GM12878 (cell line): ENCODE data around the gene RAB6D. TPM values are rescaled to one million over a fixed set of nuclear protein-coding genes. Genes with fewer than 3 reads are reported as not detected.
"Not testable (repeated sequence)": the region's sequence is repeated elsewhere in the genome, so short reads cannot be mapped to it uniquely, and the experiment has no call there.

Source experiments
- ATAC-seq: fragments of 200-7000 bp; cut with Tn5 transposase; 3 replicates; pipeline ENCODE4 v1.9.1; 2020; ENCODE audit warnings: mild to moderate bottlenecking, moderate library complexity
- BruUV-seq: library from RNA; stranded (reverse); fragments of 400-500 nt; replicated peaks from 2 replicates; lab custom pipeline; 2021; lab: Mats Ljungman, UMichigan
- CTCF ChIA-PET: fragments of 300-600 bp; sonication (Branson Sonifier 250); formaldehyde crosslinking; extraction: SDS; loops from one replicate; lab custom pipeline; 2021; ENCODE audit warnings: inconsistent platforms; lab: Yijun Ruan, JAX
- POLR2A ChIA-PET: fragments of 350-600 bp; formaldehyde crosslinking; extraction: SDS; loops from one replicate; lab custom pipeline; 2021; ENCODE audit warnings: inconsistent platforms; lab: Charles Lee
- RAD21 ChIA-PET: fragments of 300-600 bp; sonication (Branson Sonifier 250); formaldehyde crosslinking; loops from one replicate; lab custom pipeline; 2023; ENCODE audit warnings: antibody characterized with exemption; ENCODE audit not compliant: unreplicated experiment; lab: Charles Lee
- SMC1A ChIA-PET: fragments of 300-600 bp; sonication (Branson Sonifier 250); formaldehyde crosslinking; loops from one replicate; lab custom pipeline; 2023; ENCODE audit not compliant: unreplicated experiment, uncharacterized antibody; lab: Charles Lee
- DNase-seq: peaks from one replicate; pipeline ENCODE4 v3.0.0-alpha.2; 2011; ENCODE audit warnings: low read depth, low spot score
- FAIRE-seq: peaks from 3 replicates; lab custom pipeline; 2011; peaks lifted over from hg19 to GRCh38; lab: Jason Lieb, UNC
- H2AFZ ChIP-seq: 2 replicates; pipeline ENCODE4 v1.6.0; 2011; ENCODE audit warnings: low read depth, low read length, control low read depth; ENCODE audit not compliant: control insufficient read depth
- H3K27ac ChIP-seq: 2 replicates; pipeline ENCODE4 v1.5.1; 2011; ENCODE audit warnings: control low read depth; ENCODE audit not compliant: control insufficient read depth, insufficient read depth
- H3K27me3 ChIP-seq, 2 experiments: replicated peaks in 1 of 2; 2 replicates each; pipeline versions ENCODE4 v1.6.0 to v1.6.1; 2011; ENCODE audit warnings: low read length in 1 of 2; ENCODE audit not compliant: control insufficient read depth in 2 of 2, insufficient read depth in 2 of 2
- H3K36me3 ChIP-seq, 2 experiments: 2 replicates each; pipeline ENCODE4 v1.5.1; 2011; ENCODE audit warnings: low read length in 1 of 2; ENCODE audit not compliant: control insufficient read depth in 2 of 2, insufficient read depth in 2 of 2
- H3K4me1 ChIP-seq: 2 replicates; pipeline ENCODE4 v1.6.1; 2011; ENCODE audit warnings: mild to moderate bottlenecking, low read length, moderate library complexity, mixed read lengths; ENCODE audit not compliant: control insufficient read depth, insufficient read depth
- H3K4me2 ChIP-seq: 2 replicates; pipeline ENCODE4 v1.6.0; 2011; ENCODE audit warnings: control low read depth; ENCODE audit not compliant: control insufficient read depth, insufficient read depth
- H3K4me3 ChIP-seq: fragments of 200-600 bp; sonication (generic); 2 replicates; pipeline ENCODE4 v1.5.1; 2016
- H3K79me2 ChIP-seq: 2 replicates; pipeline ENCODE4 v1.6.0; 2011; ENCODE audit warnings: low read length; ENCODE audit not compliant: control insufficient read depth, insufficient read depth
- H3K9ac ChIP-seq: 2 replicates; pipeline ENCODE4 v1.8.0; 2011; ENCODE audit warnings: low read length, control low read depth, mixed read lengths; ENCODE audit not compliant: control insufficient read depth, insufficient read depth
- H3K9me3 ChIP-seq: replicated peaks from 3 replicates; pipeline ENCODE4 v1.5.1; 2011; ENCODE audit warnings: mild to moderate bottlenecking, low read length; ENCODE audit not compliant: control insufficient read depth, insufficient read depth
- H4K20me1 ChIP-seq: 2 replicates; pipeline ENCODE4 v1.6.0; 2011; ENCODE audit not compliant: control insufficient read depth, insufficient read depth
- WGBS: methylation state at CpG from one replicate; pipeline ENCODE4 v1.1.6; 2016; ENCODE audit warnings: low lambda C conversion rate; ENCODE audit not compliant: insufficient replicate concordance, insufficient coverage; ENCODE audit errors: missing lambda C conversion rate; 5-methylcytosine and 5-hydroxymethylcytosine counted together
- in situ Hi-C: fragments of 300-500 bp; cut with MboI; formaldehyde crosslinking; loops from 9 replicates; pipeline ENCODE4 v1.14.3; 2018; ENCODE audit warnings: mixed read lengths
- intact Hi-C: fragments of 100-400 bp; cut with micrococcal nuclease; formaldehyde crosslinking; loops from one replicate; pipeline ENCODE4 v1.14.2; 2022; ENCODE audit not compliant: unreplicated experiment
- polyA plus RNA-seq, 11 experiments: library from polyadenylated mRNA; depleted of rRNA in 4 of 11; unstranded in 6 of 11; stranded (reverse) in 5 of 11; fragments of >200 nt; fragmentation: Nextera tagmentation in 4 of 11; fragmentation: Illumina TruSeq in 1 of 11; extraction: Ambion mirVana in 4 of 11; extraction: Trizol in 1 of 11; gene quantifications; 1 replicate in 1 of 11; 2 replicates in 10 of 11; pipeline versions ENCODE4 v1.2.1 to v1.2.3, GENCODE V29; 2011 to 2016; ENCODE audit warnings: inconsistent platforms in 2 of 11, missing spikeins in 2 of 11, low read depth in 1 of 11
- total RNA-seq, 4 experiments: library from RNA; depleted of rRNA in 3 of 4; stranded (reverse); fragments of >200 nt in 3 of 4; fragmentation: Illumina TruSeq in 1 of 4; extraction: Trizol in 1 of 4; gene quantifications; 2 replicates each; pipeline versions ENCODE4 v1.2.1 to v1.2.3, GENCODE V29; 2013 to 2021
- TF ChIP-seq, protein P1 (sequence below), 3 experiments: IDR thresholded peaks in 2 of 3; conservative IDR thresholded peaks in 1 of 3; 2 replicates each; pipeline ENCODE4 v1.5.1; 2011; ENCODE audit warnings: low read depth in 3 of 3, low read length in 3 of 3, mild to moderate bottlenecking in 3 of 3, control low read depth in 2 of 3, moderate library complexity in 2 of 3, inconsistent platforms in 1 of 3, mixed read lengths in 1 of 3; ENCODE audit not compliant: control insufficient read depth in 2 of 3, insufficient read depth in 1 of 3; ENCODE audit errors: extremely low read depth in 1 of 3

RAB6D gene
- total and polyA plus RNA-seq, 10 of the 15 experiments (the other 5 are each of a cell fraction or from before 2014, with no cell fraction given) = 0.03 to 0.11 (median 0.05) TPM; not detected in 6

DNA sequence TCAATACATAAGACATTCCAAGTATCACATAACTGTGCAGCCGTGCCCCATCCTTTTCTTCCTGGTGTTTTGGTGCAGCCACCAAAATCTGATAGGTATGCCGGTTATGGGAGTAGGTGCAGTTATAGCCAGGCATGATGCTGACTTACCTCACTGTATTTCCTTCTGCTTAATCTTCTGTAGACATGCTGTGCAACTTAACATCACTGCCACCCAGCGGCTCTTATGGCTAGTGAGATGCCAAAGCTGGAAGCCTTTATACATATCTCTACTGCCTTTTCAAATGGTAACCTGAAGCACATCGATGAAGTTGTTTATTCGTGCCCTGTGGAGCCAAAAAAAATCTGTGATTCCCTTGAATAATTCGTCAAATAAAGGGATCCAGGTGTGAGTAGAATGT is 28.6 kb downstream of the RAB6D start:
- WGBS = under 1% methylated on average over 6 of the region's 6 CpGs
- H3K4me3 ChIP-seq, H3K9me3 ChIP-seq, H4K20me1 ChIP-seq, H3K36me3 ChIP-seq, H3K9ac ChIP-seq, H3K27ac ChIP-seq, H3K79me2 ChIP-seq, POLR2A ChIA-PET, BruUV-seq, FAIRE-seq, RAD21 ChIA-PET, DNase-seq, H3K4me1 ChIP-seq, H3K27me3 ChIP-seq, H3K4me2 ChIP-seq, H2AFZ ChIP-seq, in situ Hi-C loops: not testable (repeated sequence)
- CTCF ChIA-PET = interaction anchor here (1.2 to 1.5 kb wide), 2 partner anchors 181 to 183 kb away, joined by 4 to 8 read pairs; no protein-coding TSS in a partner anchor
- TF ChIP-seq, protein P1, sequence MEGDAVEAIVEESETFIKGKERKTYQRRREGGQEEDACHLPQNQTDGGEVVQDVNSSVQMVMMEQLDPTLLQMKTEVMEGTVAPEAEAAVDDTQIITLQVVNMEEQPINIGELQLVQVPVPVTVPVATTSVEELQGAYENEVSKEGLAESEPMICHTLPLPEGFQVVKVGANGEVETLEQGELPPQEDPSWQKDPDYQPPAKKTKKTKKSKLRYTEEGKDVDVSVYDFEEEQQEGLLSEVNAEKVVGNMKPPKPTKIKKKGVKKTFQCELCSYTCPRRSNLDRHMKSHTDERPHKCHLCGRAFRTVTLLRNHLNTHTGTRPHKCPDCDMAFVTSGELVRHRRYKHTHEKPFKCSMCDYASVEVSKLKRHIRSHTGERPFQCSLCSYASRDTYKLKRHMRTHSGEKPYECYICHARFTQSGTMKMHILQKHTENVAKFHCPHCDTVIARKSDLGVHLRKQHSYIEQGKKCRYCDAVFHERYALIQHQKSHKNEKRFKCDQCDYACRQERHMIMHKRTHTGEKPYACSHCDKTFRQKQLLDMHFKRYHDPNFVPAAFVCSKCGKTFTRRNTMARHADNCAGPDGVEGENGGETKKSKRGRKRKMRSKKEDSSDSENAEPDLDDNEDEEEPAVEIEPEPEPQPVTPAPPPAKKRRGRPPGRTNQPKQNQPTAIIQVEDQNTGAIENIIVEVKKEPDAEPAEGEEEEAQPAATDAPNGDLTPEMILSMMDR (IDR thresholded peaks at IDR 0.05 in 2 of 3, conservative IDR thresholded peaks at IDR 0.05 in 1 of 3; ENCODE audit: control insufficient read depth in 2 of 3, extremely low read depth in 1 of 3, insufficient read depth in 1 of 3, low read depth in 3 of 3, low read length in 3 of 3) = peak; percentile 18 to 27 (median 24); a peak in 3 of 6 replicates
- intact Hi-C loops = loop anchor here (1.0 kb wide), 1 partner anchor 181 kb away; no protein-coding TSS in a partner anchor
- SMC1A ChIA-PET = interaction anchor here (1.0 to 1.7 kb wide), 2 partner anchors 12 to 182 kb away, joined by 4 to 7 read pairs; no protein-coding TSS in a partner anchor
- peak; percentile 45; the same call in 2 of the 3 replicates for ATAC-seq

DNA sequence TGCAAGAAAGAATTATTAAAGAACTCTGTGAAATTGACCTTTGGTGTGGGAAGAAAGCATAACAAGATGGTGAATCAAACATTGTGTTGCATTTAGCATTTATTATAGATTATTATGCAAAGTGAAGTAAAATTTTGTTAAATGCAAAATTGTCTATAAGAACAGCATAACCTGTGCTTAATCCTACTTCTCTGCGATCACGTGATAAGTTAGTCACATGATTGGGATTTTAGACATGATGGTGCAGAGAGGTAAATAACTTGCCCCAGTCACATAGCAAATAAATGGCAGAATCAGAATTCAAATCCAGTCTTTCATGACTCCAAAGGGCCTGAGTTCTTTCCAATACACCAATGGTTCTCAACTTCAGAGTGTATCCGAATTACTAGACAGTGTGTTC is 31.3 kb downstream of the RAB6D start:
- FAIRE-seq, BruUV-seq: not testable (repeated sequence)

DNA sequence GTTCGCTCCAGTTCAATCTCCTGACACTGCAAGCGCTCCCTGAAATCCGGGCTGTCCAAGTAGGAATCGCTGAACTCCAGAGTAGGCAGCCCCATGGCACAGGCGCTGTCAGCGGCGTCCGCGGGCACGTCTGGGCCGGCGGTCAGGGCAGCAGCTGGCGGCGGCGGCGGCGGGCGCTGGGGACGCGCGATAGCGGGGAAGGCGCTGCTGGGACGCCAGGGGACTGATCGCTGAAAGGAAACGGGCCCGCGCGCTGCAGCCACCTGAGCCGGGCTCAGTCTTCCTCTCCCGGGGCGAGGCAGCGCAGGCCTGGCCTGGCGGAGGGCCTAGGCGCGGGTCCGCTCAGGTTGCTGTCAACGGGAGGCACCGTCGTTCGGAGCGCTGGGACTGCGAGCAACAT is 33.0 kb downstream of the RAB6D start:
- H2AFZ ChIP-seq, H3K4me2 ChIP-seq, CTCF ChIA-PET, intact Hi-C loops, H3K27me3 ChIP-seq, H4K20me1 ChIP-seq, POLR2A ChIA-PET, H3K4me3 ChIP-seq, DNase-seq, H3K36me3 ChIP-seq, ATAC-seq, H3K27ac ChIP-seq, H3K79me2 ChIP-seq, FAIRE-seq, in situ Hi-C loops, H3K9ac ChIP-seq, H3K9me3 ChIP-seq, H3K4me1 ChIP-seq, SMC1A ChIA-PET, RAD21 ChIA-PET, BruUV-seq: not testable (repeated sequence)
- 14% methylated on average over 27 of the region's 43 CpGs for WGBS

More for the DNA sequence above, 31.3 kb downstream of the RAB6D start:
- POLR2A ChIA-PET, SMC1A ChIA-PET, H4K20me1 ChIP-seq, H3K4me2 ChIP-seq, H3K9me3 ChIP-seq, H3K79me2 ChIP-seq, H3K27ac ChIP-seq, in situ Hi-C loops, H3K9ac ChIP-seq, H3K27me3 ChIP-seq, H3K4me1 ChIP-seq, RAD21 ChIA-PET, CTCF ChIA-PET, intact Hi-C loops, H3K4me3 ChIP-seq, DNase-seq, ATAC-seq, H3K36me3 ChIP-seq, H2AFZ ChIP-seq: not testable (repeated sequence)
- 59% methylated on average over 3 of the region's 3 CpGs for WGBS
